ENCODE results near the gene RTL10. TPM values are rescaled to one million over a fixed set of nuclear protein-coding genes. Genes with fewer than 3 reads are reported as not detected.

RTL10 gene
- total RNA-seq, 1 donor from 2014 or later: 6.6 TPM

- H3K4me1 ChIP-seq: peaks cover 18% of the 10 kb centered on the region
- no peaks in the 10 kb centered on the region for H3K36me3 ChIP-seq
- no peaks in the 10 kb centered on the region for H3K27me3 ChIP-seq (ENCODE audit: low read depth)
- TF ChIP-seq CTCF (IDR thresholded peaks at IDR 0.05; ENCODE audit: borderline replicate concordance): no peak
- H3K27ac ChIP-seq (replicated peaks): no peak overlapping the region
- intact Hi-C loops (cut with micrococcal nuclease): no loop called here
- H3K4me3 ChIP-seq: no peak overlapping the region
- DNase-seq: no peak
- no peaks in the 10 kb centered on the region for H3K9me3 ChIP-seq (replicated peaks)
Measured at GRCh38 chr22:19870153-19871022, 15.7 kb upstream of the RTL10 start.

- DNase-seq: no peak
- Histone ChIP-seq H3K9me3 (replicated peaks) (no peaks in the 10 kb centered on the region), H3K4me1 (peaks cover 11% of the 10 kb centered on the region), H3K4me3 (no peak overlapping the region), H3K27me3 (ENCODE audit: low read depth) (no peaks in the 10 kb centered on the region), H3K36me3 (no peaks in the 10 kb centered on the region), H3K27ac (replicated peaks) (no peak overlapping the region)
- TF ChIP-seq CTCF (IDR thresholded peaks at IDR 0.05; ENCODE audit: borderline replicate concordance): no peak
- intact Hi-C loops (cut with micrococcal nuclease): no loop called here
Measured at GRCh38 chr22:19869497-19870152, 15.0 kb upstream of the RTL10 start.

- H3K27ac ChIP-seq (replicated peaks): no peak overlapping the region
- H3K4me3 ChIP-seq: no peak overlapping the region
- H3K27me3 ChIP-seq (ENCODE audit: low read depth): no peaks in the 10 kb centered on the region
- H3K9me3 ChIP-seq (replicated peaks): no peaks in the 10 kb centered on the region
- DNase-seq: peak; percentile 6
- TF ChIP-seq CTCF (IDR thresholded peaks at IDR 0.05; ENCODE audit: borderline replicate concordance): no peak
- intact Hi-C loops (cut with micrococcal nuclease): no loop called here
- no peaks in the 10 kb centered on the region for H3K36me3 ChIP-seq
- H3K4me1 ChIP-seq: peaks cover 4% of the 10 kb centered on the region
Measured at GRCh38 chr22:19868773-19869471, 14.2 kb upstream of the RTL10 start.

GRCh38 chr22:19868333-19868732, 13.7 kb upstream of the RTL10 start:
- H3K4me1 ChIP-seq: no peaks in the 10 kb centered on the region
- no peak overlapping the region for H3K27ac ChIP-seq (replicated peaks)
- H3K9me3 ChIP-seq (replicated peaks): no peaks in the 10 kb centered on the region
- H3K27me3 ChIP-seq (ENCODE audit: low read depth): no peaks in the 10 kb centered on the region
- no peak for TF ChIP-seq CTCF (IDR thresholded peaks at IDR 0.05; ENCODE audit: borderline replicate concordance)
- intact Hi-C loops (cut with micrococcal nuclease): no loop called here
- H3K4me3 ChIP-seq: no peak overlapping the region
- H3K36me3 ChIP-seq: no peaks in the 10 kb centered on the region
- no peak for DNase-seq

- intact Hi-C loops (cut with micrococcal nuclease): no loop called here
- no peak for TF ChIP-seq CTCF (IDR thresholded peaks at IDR 0.05; ENCODE audit: borderline replicate concordance)
- H3K9me3 ChIP-seq (replicated peaks): no peaks in the 10 kb centered on the region
- no peaks in the 10 kb centered on the region for H3K4me1 ChIP-seq
- H3K36me3 ChIP-seq: no peaks in the 10 kb centered on the region
- no peak overlapping the region for H3K27ac ChIP-seq (replicated peaks)
- H3K4me3 ChIP-seq: no peak overlapping the region
- peak; percentile 4 for DNase-seq
- no peaks in the 10 kb centered on the region for H3K27me3 ChIP-seq (ENCODE audit: low read depth)
Measured at GRCh38 chr22:19867617-19868016, 12.9 kb upstream of the RTL10 start.
